Hematopoietic multipotent progenitor cell treated with erythropoietin and hydrocortisone succinate and interleukin-3 and kit ligand, for 4 days (in vitro differentiated cells): Measurements from ENCODE around the gene MRPS23.

Source experiments
- DNase-seq: peaks from one replicate; pipeline ENCODE4 v3.0.0-alpha.2; 2015

Gene MRPS23

DNA sequence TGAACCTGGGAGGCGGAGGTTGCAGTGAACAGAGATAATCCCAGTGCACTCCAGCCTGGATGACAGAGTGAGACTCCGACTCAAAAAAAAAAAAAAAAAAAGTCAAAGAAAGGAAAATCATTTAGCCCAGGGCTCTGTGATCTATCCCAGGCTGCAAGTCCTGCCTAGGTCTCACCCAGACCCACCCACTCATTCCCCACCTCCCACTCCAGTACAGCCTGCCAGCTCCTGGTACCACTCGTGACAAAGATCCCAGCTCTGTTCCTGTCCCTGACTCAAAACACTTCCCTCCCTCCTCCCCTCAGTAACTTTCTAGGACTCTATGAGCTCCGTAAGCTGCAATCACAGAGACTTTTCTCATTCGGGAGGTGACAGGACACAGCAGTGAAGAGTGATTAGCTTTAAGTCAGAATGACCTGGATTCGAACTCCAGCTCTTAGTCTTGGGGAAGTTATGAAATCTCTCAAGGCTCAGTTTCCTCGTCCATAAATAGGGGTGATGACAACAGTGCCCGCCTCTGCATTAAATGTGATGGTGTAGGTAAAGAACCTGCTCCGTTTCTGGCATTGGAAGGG is 28.0 kb upstream of the MRPS23 start:
- DNase-seq, result no peak

DNA sequence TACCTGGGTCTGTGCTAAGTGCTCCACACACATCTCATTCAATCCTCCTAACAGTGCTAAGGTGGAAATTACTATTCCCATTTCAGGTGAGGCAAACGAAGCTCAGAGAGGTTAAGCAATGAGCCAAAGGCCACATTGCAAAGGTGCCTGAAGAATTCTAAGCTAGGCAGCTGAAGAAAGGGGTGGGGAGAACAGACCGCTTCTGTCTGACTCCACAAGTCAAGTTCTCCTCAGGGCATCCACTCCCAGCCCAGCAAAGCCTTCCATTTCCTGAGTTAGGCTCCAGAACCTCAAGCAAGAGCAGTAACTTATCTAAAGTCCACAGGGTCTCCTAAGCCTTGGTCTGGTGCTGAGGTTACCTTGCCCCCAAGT is 27.0 kb upstream of the MRPS23 start:
- DNase-seq, result no peak

DNA sequence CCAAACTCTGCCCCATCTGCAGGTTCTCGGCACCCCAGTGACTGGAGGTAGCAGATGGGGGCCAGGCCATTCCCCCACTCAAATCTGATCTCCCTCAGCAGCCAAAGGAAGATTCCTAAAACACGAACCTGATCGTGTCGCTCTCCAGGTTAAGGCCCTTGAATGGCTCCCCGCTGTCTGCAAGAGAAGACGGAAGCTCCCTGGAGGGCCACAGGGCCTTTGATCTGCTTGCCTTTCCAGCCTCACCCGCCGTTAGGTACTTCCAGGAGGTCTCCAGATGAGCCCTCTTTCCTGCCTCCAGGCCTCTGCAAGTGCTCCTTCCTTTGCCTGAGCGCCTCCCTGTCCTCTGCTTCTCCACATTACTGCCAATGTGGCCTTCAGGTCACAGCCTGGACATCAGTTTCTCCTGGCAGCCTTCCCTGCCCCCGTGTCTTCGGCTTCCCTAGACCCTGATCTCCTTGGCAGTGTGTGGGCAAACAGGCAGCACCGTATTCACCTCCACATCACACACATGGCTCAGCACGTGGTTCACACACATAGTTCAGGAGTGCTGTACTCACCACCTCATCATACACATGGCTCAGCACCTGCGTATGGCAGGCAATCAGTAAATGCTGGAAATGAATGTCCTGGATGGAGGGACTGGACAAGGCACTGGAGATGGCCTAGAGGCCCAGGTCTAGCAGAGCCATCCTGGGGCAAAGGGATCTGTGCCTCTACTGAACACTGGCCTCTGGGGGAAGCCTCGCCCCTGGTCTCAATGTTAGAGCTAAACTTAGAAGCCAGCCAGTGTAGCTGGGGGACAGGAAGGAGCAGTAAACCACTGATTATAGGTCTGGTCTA is 26.4 kb upstream of the MRPS23 start:
- no peak for DNase-seq

DNA sequence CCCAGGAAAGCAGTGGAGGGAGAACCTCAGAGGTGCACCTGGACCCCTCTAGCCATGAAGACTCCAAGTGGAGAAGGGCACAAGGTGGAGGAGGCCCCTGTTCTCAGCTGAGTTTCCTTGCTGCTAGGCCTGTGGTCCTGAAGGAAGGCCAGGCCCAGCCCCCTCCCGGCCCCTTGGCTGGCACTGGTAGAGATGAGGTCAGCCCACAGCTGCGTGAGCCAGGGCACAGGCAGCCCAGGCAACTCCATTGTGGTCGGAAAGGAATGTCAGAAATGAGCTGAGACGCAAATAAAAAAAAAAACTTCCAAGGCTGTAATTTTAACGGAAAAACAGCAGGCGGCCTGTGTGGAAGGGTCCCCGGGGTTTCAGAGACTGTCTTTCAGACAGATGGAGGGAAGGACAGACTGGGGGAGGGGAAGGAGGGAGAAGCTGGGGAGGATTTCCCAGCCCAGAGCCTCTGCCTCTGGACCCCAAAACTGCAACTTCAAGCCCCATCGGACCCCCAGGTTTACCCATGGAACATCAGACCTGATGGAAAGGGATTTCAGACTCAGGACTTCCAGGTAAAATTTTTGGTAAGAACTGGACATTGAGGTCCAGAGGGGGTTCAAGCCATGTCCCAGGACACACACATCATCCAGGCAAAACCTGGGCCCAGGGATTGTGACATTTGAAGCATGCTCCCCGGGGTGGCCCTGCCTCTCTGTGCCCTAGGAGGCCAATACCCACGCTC is 25.6 kb upstream of the MRPS23 start:
- DNase-seq, result peak; percentile 75

DNA sequence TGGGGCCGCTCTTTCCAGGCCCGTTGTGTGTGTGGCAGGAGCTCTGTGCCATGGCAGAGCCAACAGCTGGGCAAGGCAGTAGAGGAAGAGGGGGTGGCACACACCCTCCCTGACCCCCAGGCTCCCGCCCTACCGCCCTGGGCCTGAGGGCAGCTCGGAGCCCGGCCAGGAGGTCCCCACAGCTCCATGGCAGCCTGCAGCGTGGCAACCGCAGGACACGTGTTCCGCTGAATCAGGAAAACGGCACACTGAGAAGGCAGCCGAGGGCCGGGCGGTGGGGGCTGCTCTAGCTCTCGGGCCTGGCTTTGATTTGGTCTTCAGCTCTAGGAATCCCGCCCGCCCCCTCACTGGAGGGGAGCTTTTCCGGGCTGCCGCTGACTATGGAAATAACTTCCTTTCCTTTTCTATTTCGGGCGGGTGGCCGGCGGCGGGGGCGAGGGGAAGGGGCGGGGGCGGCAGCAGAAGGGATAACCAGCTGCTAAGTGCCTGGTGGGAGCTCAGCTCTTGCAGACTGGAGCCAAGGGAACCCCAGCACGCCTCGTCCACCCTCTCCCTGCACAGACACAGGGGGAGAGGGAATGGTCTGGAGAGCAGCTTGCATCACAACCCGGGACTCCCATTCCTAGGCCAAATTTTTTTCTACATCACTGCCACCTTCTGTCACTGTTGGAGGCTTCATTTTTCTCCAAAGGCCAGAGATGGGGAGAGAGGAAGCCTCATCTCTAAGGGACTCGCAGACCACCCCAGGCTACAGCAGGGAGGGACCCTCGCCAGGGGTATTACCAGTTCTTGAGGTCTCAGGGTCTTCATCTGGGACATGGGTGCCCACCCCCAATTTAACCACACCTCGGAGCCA is 24.8 kb upstream of the MRPS23 start:
- DNase-seq, result peak; percentile 80

DNA sequence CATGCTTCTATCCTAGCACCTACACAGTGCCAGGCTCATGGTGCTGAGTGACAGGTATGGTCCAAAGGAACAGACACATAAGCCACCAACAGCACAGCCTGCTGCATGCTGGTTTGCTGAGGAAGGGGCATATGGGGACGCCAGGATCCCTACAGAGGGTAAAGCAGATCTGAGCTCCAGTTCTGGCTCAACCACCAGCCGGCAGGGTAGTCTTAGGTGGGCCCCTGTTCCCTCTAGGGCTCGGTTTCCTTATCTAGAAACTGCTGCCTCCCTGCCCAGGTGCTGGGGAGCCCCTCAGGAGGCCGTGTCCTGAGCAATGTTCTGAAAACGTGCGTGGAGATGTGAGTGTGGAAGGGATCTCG is 24.2 kb upstream of the MRPS23 start:
- no peak for DNase-seq

DNA sequence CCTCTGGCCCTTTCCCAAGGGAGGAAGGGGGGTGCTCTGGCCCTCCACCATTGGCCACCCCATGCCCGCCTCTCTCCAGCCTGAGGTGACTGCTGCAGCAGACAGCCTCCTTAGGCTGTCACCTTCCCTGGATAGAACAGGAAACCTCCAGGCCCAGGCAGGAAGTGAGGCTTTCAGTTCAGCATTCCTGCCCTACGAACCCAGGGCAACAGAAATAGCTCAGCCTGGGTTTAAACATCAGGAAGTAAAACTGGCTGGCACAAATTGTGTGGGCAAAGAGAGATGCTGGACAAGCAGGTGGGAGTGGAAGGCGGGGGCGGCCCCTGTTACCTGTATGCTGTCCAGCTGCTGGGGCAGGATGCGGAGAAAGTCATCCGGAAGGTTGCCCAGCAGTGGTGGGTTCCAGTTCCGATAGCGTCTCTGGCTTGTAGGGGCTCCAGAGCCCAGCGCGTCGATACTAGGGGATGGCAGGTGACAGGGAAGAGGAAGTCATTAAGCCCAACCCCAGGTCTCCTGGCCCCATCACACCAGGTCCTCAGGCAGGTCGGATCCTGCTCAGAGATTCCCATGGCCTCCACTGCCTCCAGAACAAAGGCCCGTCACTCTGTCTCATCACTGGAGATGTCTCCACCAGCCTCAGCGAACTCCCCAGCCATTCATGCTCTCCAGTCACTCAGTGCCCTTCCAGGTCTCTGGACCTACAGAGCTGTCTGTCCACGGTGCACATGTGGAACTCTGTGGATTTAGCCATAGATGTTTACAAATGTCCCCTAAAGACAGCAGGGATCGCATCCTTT is 23.6 kb upstream of the MRPS23 start:
- no peak for DNase-seq

DNA sequence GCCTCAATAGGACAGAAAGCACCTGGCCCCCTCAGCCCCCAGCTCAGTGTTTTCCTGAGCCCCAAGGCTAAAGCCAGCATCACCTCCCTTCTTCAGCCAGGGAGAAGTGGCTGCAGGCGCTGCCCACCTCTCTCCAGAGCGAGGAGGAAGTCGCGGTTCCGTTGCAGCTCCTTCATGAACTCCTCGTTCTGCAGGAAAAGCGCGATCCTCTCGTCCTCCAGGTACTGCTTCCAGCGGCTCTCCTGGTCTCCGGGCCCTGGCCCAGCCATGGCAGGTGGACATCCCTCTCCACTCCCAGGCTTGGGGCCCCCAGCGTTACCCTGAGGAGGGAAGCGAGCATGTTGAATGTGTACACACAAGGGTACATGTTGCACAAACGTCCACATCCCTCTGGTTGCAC is 22.7 kb upstream of the MRPS23 start:
- no peak for DNase-seq

DNA sequence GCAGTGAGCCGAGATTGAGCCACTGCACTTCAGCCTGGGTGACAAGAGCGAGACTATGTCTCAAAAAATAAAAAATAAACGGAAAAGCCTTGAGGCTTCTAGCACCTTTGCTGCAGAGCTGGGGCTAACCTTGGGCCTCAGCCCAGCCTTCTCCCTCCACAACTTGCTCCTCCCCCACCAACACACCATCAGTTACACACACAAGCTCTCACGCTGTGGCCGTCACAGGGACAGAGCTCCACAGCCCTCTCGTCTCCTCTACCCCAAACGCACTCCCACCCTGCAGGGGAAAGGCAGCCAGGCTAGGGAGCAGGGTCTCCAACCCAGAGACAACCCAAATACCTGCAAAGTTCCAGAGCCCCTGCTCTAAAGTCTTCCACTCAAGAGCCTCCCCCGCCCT is 22.0 kb upstream of the MRPS23 start:
- no peak for DNase-seq

DNA sequence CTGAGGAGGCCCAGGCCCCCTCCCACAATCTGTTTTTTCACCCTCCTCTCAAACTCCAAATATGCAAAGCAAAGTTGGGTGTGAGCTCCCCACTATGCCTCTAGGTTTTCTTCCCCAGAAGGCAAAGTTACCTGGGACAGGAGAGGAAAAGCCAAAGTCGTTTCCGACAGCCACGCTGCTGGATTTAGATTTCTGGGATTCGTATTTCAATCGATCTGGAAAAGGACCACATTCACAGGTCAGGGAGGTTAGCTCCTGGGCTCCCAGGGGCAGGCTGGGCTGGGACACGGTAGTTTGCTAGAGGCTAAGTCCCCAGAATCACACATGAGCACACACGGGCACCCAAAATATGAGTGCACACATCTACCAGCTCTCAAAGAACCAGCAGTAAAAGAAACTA is 21.3 kb upstream of the MRPS23 start:
- no peak for DNase-seq

DNA sequence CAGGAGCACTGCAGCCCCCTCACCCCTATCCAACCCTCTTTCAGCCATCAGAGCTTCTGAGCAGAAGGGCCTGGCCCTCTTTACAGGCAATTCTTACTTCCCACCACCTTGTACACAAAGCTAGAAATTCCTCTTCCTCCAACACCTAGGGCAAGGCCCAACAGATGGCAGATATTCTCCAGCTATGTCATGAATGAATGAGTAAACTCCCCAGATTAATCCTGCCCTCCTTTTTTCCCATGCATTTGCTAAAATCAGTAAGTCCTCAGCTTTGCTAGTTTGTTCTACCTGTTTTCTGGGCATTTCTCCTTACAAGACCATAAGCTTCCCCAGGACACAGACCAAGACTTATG is 20.4 kb upstream of the MRPS23 start:
- DNase-seq, result no peak

DNA sequence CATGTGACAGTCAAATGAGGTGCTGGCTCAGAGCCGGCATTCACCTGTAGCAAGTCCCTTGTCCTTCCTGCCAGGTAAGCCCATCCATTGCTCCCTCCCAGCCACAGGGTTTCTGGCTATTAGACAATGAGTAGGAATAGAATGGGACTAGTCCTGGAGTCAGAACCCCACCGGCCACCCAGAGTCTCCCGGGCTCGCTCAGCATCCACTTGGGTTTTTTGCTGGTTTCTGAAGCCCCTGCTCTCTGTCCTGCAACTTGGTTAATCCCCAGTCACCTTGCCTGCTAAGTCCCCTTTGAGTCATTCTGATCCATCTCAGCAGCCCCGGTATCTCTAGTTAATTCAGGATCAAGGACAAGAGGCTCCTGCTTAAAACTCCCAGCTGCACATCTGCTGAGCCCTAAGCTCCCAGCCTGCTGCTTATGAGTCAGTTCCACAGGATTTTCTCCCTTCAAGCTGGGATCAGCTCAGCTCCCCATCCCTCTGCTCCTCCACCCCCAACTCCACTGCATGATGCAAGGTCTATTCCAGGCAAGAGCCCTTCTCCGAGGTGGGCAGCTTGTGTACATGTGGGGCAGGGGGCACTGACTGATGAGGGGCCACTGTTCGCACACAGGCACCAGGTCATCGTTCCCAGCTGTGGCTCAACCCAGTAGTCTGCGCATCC is 19.9 kb upstream of the MRPS23 start:
- no peak for DNase-seq

DNA sequence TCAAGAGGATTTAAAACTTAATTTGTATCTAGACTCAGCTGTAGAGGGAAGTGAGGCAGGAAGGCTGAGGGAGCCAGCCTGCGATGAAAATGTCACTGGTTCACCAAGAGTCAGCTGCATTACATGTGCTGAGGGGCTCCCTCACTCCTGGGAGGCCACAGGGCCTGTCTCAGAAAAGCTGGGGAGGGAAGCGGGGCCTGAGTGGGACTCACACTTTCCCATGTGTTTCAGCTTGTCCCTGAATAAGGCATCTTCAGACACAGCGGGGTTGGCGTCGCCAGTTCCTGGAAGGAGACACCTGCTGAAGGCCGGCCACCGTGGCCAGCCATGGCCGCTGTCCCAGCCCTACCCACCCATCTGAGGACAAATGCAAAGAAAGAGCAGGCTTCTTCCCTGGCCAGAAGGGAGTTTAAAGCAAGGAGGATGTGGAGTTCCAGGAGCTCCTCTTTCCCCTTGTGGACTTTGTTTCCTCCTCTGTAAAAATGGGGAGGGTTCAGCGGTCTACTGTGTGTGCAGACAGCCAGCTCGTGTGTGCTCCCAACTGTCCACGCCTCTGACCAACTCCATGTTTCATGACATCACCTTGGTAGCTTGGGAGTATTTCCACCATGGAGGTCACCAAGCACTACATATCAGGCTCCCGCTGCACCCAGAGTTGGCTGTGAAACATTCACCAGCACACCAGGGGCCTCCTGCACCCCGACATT is 19.2 kb upstream of the MRPS23 start:
- no peak for DNase-seq

DNA sequence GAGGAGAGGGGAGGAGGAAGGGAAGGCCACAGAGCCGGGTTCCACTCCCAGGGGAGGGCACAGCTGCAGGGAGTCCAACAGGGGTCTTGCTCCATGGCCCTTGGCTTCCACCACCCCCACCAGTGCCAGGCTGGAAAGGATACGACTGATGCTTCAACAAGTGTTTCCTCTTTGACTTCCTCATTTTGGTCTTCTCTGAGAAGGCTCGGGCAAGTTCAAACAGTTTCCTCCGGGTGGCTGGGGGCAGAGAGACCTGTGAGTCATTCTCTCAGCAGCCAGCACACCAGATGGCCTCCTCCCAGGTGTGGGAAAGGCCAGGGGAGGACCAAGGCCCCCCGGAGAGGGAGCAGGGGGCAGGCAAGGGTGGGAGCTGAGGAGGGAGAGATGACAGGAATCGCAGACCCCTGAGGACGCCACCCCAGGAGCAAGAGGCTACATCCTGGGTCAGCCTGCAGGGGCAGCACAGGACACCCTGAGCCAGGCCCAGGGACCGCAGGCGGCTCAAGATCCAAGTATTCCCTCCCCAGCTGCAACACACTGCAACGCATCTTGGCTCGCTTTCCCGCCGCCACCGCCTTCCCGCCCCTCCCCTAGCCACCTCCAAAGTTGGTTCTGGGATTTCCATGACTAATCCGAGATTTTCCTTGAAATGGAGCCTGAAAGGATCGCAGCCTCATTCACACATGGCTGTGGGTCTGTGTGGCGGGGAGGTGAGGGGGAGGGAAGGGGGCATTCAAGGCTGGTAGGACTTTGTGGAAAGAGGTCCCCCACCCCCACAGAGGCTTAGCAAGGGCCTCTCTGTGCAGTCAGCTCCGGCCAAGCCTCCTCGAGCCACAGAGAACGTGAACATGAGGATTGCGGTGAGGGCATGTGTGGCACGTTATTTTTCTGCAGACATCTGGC is 18.4 kb upstream of the MRPS23 start:
- peak; percentile 95 for DNase-seq

DNA sequence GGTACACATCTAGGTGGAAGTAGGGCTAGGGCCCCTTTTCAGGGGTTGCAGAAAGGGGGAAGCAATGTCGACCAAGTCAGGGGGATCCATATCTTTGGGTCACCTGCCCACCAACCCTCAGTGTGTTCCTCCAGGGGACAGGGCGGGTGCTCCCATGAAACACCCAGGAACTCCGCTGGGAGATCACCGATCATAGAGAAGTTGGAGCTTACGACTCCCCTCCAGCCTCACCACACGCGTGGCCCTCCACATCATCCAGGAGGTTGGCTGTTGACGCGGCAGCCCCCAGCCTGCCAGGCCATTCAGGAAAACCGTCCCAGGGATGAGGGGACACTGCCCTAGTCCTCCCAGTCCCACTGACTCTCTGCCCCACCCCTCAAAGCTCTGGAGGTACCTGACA is 17.3 kb upstream of the MRPS23 start:
- DNase-seq, result no peak

DNA sequence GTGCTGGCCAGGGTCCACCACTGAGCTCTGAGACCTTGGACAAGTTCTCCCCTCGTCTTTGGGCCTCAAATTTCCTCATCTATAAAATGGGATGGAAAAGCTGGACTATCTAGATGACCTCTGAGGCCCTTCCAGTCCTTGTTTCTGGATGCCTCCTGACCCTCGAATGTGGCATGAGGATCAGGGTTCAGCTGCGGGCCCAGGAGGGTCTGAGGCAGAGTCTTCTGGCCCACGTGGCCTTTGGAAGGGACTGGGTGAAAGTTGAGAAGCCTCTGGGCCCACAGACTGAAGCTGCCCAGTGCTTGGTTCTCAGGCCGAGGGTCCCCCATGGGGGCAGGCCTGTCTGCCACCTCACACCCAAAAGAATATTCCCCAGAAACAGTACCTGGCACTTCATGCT is 16.9 kb upstream of the MRPS23 start:
- DNase-seq, result no peak

DNA sequence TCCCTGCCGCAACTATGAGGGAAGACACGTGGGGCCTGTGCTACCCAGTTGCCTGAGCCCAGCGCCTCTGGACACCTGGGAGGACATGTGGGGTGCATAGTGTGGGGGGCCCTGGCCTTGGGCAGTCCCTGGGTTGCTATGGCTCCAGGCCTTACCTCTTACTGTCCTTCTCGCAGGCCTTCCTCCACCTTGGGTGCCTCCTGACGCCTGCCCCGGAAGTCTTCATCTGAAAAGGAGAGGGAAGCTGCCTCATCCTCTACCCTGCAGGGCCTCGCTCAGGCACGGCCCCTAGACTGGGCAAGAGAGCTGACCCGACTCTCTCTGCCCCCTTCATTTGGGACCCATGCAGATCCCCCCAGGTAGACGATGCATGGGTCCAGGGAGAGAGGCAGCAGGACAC is 16.5 kb upstream of the MRPS23 start:
- no peak for DNase-seq

DNA sequence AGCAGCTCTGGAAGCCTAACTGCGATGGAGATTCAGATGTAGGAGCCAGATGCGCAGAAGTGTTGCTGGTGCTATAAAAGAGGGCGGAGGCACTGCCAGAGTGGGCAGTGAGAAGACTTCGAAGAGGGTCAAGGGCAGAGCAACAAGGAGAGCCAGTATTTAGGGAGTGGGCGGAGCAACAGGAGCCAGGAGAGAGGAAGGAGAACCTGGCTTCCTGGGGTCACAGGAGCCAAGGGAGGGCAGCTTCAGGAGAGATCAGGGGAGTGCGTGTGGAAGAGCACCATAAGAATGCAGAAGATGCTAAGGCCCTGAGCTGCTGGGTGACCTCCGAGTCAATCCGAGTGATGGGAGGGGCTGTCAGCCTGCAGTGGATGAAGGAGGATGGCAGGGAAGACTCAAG is 14.4 kb upstream of the MRPS23 start:
- DNase-seq, result no peak

DNA sequence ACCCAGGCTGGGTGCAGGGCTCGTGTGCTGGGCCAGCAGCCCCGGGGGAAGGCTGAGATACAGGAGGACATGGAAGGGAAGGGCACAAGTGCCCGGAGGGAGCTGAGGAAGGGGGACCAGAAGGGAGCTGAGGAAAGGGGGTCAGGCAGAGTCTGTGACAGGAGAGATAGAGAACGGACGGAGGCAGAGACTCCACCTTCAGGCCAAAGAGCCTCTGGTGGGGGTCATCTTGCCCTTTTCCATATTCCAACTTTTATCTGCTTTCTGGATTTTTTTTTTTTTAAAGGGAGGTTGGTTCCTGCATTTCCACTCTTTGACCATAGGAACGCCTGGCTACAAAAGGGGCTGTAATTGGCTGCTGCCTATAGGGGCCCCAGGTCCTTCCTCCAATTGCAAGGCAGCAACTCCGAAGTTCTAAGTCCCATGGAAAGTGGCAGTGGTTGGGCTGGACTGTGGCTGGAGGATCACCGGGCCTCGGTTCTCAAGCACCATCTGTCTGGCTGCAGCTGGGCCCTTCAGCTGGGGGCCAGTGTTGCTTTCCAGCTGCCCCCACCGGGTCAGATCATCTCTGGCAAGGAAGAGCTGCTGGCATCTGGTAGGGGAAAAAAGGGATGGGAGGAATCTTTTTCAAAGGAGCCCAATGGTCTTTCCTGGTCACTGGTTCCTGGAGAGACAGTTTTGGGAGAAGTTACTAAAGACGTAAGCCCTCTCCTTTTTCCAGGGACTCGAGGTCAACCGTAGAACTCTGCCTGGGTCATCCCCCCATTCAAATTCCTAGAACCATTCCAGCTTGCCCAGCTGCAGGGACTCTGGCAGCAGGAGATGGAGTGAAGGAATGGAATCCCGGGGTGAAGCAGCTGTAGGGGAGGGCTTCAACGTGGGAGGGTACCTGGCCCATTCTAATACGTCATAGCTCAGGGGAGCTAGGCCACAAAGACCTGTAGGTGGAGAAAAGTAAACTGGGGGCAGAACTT is 13.1 kb upstream of the MRPS23 start:
- DNase-seq, result no peak
